ENCODE results near the gene EIF4G2.

Gene EIF4G2

DNA sequence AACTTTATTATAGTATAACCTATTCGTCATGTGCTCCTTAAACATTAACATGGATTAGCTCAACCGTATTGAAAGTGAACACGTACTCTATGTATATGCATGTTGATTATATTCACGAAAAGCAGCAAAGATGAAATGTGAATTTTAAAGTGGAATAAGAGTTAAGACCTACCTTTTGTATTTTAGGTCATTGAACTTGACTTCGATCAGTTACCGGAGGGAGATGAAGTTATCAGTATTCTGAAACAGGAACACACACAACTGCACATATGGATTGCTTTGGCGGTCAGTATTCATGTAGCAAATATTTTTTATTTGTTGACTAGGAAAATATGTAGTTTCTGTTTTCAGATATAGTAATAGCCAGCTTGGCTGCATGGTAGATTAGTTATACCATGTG, 56.2 kb downstream of the EIF4G2 start:
- Histone ChIP-seq H4K20me1 (ENCODE audit: insufficient read depth) (no peaks in the 10 kb centered on the region), H3K4me3 (IDR thresholded peaks at IDR 0.05; ENCODE audit: insufficient read depth, low read depth, low read length) (no peak overlapping the region), H3K4me1 (ENCODE audit: low read depth, poor library complexity, severe bottlenecking) (peaks cover 22% of the 10 kb centered on the region), H2AFZ (ENCODE audit: low read depth) (no peak overlapping the region), H3K9ac (no peak overlapping the region), H3K27me3 (ENCODE audit: insufficient read depth, low read depth) (no peaks in the 10 kb centered on the region), H3K79me2 (ENCODE audit: insufficient read depth, low read depth) (peaks cover 18% of the 10 kb centered on the region), H3K4me2 (peak overlapping the region; percentile 89), H3K27ac (no peak overlapping the region; the same call in 1 of the 2 replicates), H3K36me3 (ENCODE audit: insufficient read depth) (no peaks in the 10 kb centered on the region; the same call in 1 of the 2 replicates)
- TF ChIP-seq, protein P1, sequence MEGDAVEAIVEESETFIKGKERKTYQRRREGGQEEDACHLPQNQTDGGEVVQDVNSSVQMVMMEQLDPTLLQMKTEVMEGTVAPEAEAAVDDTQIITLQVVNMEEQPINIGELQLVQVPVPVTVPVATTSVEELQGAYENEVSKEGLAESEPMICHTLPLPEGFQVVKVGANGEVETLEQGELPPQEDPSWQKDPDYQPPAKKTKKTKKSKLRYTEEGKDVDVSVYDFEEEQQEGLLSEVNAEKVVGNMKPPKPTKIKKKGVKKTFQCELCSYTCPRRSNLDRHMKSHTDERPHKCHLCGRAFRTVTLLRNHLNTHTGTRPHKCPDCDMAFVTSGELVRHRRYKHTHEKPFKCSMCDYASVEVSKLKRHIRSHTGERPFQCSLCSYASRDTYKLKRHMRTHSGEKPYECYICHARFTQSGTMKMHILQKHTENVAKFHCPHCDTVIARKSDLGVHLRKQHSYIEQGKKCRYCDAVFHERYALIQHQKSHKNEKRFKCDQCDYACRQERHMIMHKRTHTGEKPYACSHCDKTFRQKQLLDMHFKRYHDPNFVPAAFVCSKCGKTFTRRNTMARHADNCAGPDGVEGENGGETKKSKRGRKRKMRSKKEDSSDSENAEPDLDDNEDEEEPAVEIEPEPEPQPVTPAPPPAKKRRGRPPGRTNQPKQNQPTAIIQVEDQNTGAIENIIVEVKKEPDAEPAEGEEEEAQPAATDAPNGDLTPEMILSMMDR (conservative IDR thresholded peaks at IDR 0.05; ENCODE audit: low read depth, low read length): no peak

DNA sequence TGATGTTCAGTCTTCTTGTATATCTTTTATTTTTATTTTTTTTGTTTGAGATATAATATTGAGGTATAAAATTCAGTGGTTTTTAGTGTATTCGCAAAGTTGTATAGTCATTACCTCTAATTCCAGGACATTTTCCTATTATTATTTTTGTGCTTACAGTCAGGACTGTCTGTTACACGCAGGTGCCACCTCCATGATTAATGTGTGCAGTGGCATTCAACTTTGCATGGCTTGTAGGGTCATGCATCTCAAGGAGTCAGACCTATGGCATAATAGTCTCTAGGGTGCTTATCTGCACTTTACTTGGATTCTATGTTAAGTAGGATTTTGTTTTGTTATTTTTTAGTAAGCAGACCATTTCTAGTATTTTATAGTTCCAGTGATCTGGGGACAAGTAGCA, 56.7 kb downstream of the EIF4G2 start:
- Histone ChIP-seq H3K4me3 (IDR thresholded peaks at IDR 0.05; ENCODE audit: insufficient read depth, low read depth, low read length) (no peak overlapping the region), H3K79me2 (ENCODE audit: insufficient read depth, low read depth) (peaks cover 18% of the 10 kb centered on the region), H3K4me1 (ENCODE audit: low read depth, poor library complexity, severe bottlenecking) (peaks cover 22% of the 10 kb centered on the region), H3K27me3 (ENCODE audit: insufficient read depth, low read depth) (no peaks in the 10 kb centered on the region), H3K27ac (peak overlapping the region; percentile 76; the same call in 1 of the 2 replicates), H3K4me2 (peak overlapping the region; percentile 89), H2AFZ (ENCODE audit: low read depth) (peak overlapping the region; percentile 100; the same call in 1 of the 2 replicates), H3K9ac (peak overlapping the region; percentile 42; the same call in 1 of the 2 replicates), H4K20me1 (ENCODE audit: insufficient read depth) (no peaks in the 10 kb centered on the region), H3K36me3 (ENCODE audit: insufficient read depth) (no peaks in the 10 kb centered on the region; the same call in 1 of the 2 replicates)
- TF ChIP-seq, protein P1 (conservative IDR thresholded peaks at IDR 0.05; ENCODE audit: low read depth, low read length): no peak

DNA sequence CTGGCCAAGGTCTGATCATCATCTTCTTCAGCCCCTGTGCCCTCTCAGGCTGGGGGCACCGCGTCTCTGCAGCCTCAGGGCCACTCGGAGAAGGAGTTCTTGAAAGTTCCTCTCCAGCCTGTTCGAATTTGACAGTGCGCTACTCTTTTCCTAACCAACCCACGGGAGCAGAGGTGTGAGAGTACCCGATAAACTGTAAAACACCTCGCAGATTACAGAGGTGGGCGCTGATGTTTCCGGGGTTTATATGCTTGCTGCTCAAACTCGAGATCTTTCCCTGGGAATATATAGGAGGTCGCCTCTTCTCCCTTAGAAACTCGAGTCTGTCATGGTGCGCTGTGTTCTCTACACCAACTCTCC, 57.2 kb downstream of the EIF4G2 start:
- peak overlapping the region; percentile 42; the same call in 1 of the 2 replicates for H3K9ac ChIP-seq
- peaks cover 22% of the 10 kb centered on the region for H3K4me1 ChIP-seq (ENCODE audit: low read depth, poor library complexity, severe bottlenecking)

DNA sequence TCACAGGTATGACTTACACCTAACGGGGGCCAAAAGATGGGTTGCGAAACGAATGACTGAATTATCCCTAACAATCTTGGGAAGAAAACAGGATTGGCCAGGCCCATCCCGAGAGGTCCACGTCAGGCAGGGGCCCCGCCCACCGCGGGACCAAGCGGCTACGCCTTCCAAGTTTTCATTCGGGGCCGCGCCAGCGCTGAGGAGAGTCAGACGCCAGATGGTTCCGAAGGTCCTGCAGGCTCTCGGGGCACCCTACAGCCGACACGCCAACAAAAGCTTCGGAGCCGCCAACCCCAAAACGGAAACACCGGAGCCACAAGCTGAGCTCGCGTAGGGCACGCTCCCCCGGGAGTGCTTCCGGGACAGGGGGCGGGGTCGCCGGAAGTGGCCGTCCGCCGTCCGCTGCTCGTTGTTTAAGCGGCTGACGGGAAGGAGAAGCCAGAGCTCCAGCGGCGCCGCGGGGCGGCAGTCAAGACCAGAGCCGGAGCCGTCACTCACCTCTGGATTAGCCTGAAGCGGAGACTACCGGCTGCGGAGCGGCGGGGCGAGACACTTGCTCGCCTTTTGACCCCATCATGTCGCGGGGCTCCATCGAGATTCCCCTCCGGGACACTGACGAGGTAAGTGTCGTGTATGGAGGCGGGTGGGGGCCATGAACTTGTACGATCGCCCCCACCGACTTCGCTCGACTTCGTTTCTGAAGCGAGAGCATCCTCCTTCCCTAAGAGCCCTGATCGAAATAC, 57.7 kb downstream of the EIF4G2 start, which contains the start of gene CTR9:
Gene CTR9, plus strand, starts transcription at position 409 of the 743 bp plus-strand sequence. Its CDS starts 167 bp downstream, at position 576.
- Histone ChIP-seq H3K4me1 (ENCODE audit: low read depth, poor library complexity, severe bottlenecking) (peaks cover 22% of the 10 kb centered on the region), H3K27ac (peak within 1 kb of the TSS; percentile 76), H2AFZ (ENCODE audit: low read depth) (peak within 1 kb of the TSS; percentile 100)

More for the DNA sequence above, 57.2 kb downstream of the EIF4G2 start:
- TF ChIP-seq, protein P1 (conservative IDR thresholded peaks at IDR 0.05; ENCODE audit: low read depth, low read length): no peak
- no peaks in the 10 kb centered on the region for H3K27me3 ChIP-seq (ENCODE audit: insufficient read depth, low read depth)
- peaks cover 18% of the 10 kb centered on the region for H3K79me2 ChIP-seq (ENCODE audit: insufficient read depth, low read depth)
- no peaks in the 10 kb centered on the region; the same call in 1 of the 2 replicates for H3K36me3 ChIP-seq (ENCODE audit: insufficient read depth)
- peak overlapping the region; percentile 100 for H2AFZ ChIP-seq (ENCODE audit: low read depth)
- peak overlapping the region; percentile 76; the same call in 1 of the 2 replicates for H3K27ac ChIP-seq
- no peak overlapping the region for H3K4me3 ChIP-seq (IDR thresholded peaks at IDR 0.05; ENCODE audit: insufficient read depth, low read depth, low read length)
- H3K4me2 ChIP-seq: peak overlapping the region; percentile 89
- no peaks in the 10 kb centered on the region for H4K20me1 ChIP-seq (ENCODE audit: insufficient read depth)

More for the DNA sequence above, 57.7 kb downstream of the EIF4G2 start, which contains the start of gene CTR9:
- no peaks in the 10 kb centered on the region; the same call in 1 of the 2 replicates for H3K36me3 ChIP-seq (ENCODE audit: insufficient read depth)
- no peaks in the 10 kb centered on the region for H3K27me3 ChIP-seq (ENCODE audit: insufficient read depth, low read depth)
- peak within 1 kb of the TSS; percentile 89 for H3K4me2 ChIP-seq
- no peaks in the 10 kb centered on the region for H4K20me1 ChIP-seq (ENCODE audit: insufficient read depth)
- peaks cover 18% of the 10 kb centered on the region for H3K79me2 ChIP-seq (ENCODE audit: insufficient read depth, low read depth)
- no peak within 1 kb of the TSS for H3K4me3 ChIP-seq (IDR thresholded peaks at IDR 0.05; ENCODE audit: insufficient read depth, low read depth, low read length)
- H3K9ac ChIP-seq: peak within 1 kb of the TSS; percentile 62; the same call in 1 of the 2 replicates
- TF ChIP-seq, protein P1 (conservative IDR thresholded peaks at IDR 0.05; ENCODE audit: low read depth, low read length): no peak
